H1 (cell line): ENCODE results near the gene ARRDC1. TPM values are rescaled to one million over a fixed set of nuclear protein-coding genes. Genes with fewer than 3 reads are reported as not detected.

Source experiments
- CBX8 ChIP-seq: fragments of 300-800, 300-1000 bp; sonication (generic); IDR thresholded peaks from 2 replicates; pipeline ENCODE4 v1.7.1; 2016; ENCODE audit warnings: low read depth, low read length, borderline replicate concordance
- GTF2F1 ChIP-seq: IDR thresholded peaks from 2 replicates; pipeline ENCODE4 v1.6.1; 2012; ENCODE audit warnings: low read depth, low read length, improper control_type of control experiment, borderline replicate concordance
- KDM5A ChIP-seq: fragments of 200-600 bp; IDR thresholded peaks from 2 replicates; pipeline ENCODE4 v1.7.1; 2012; ENCODE audit warnings: mild to moderate bottlenecking, low read length, inconsistent platforms, mixed read lengths
- polyA plus RNA-seq, 7 experiments: library from polyadenylated mRNA; depleted of rRNA in 3 of 7; stranded (reverse) in 5 of 7; unstranded in 2 of 7; fragments of >200 nt in 5 of 7; fragments of 200-250 nt in 2 of 7; gene quantifications; 1 replicate in 5 of 7; 2 replicates in 1 of 7; 4 replicates in 1 of 7; pipeline versions ENCODE4 v1.2.1 to v1.2.3, GENCODE V29; 2011 to 2013; ENCODE audit warnings: missing spikeins in 2 of 7, mixed read lengths in 2 of 7
- total RNA-seq: library from RNA; stranded (reverse); fragmentation: NEBNext Ultra II Directional; extraction: Animal tissue kit (Norgen Biotek cat#: 25700); gene quantifications from 2 replicates; pipeline ENCODE4 v1.2.1, GENCODE V29; 2021

Gene ARRDC1
- total and polyA plus RNA-seq, 2 of the 8 experiments (the other 6 are each of a cell fraction or from before 2014, with no cell fraction given): 22.0 to 58.4 TPM

DNA sequence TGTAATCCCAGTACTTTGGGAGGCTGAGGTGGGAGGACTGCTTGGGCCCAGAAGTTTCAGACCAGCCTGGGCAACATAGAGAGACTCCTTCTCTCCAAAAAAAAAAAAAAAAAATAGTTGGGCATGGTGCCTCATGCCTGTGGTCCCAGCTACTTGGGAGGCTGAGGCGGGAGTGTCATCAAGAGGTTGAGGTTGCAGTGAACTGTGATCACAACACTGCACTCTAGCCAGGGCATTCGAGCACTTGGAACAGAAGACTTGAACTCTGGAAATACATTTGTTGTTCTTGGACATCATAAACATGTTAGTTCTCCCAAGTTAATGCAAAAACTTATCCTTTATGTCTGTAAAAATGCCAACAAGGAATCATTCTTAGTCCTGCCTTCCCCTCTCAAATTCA is 42.9 kb downstream of the ARRDC1 start (continued):
- no peak for TF ChIP-seq CBX8
- TF ChIP-seq KDM5A: no peak
- no peak for TF ChIP-seq GTF2F1
